ENCODE results near the gene HSPA1A. TPM values are rescaled to one million over a fixed set of nuclear protein-coding genes. Genes with fewer than 3 reads are reported as not detected.

Gene HSPA1A
- total and polyA plus RNA-seq, 9 of the 15 experiments (the other 6 are each of a cell fraction or from before 2014, with no cell fraction given): 2.2 to 273 (median 107) TPM

- TF ChIP-seq CREB1 (IDR thresholded peaks at IDR 0.05): peak; percentile 51
- TF ChIP-seq CREB1 (CRISPR knock-in tag; IDR thresholded peaks at IDR 0.05): no peak
- no peak for TF ChIP-seq NCOA2 (IDR thresholded peaks at IDR 0.05; ENCODE audit: partially characterized antibody in 2 of 2)
- TF ChIP-seq NR1H2 (CRISPR knock-in tag; IDR thresholded peaks at IDR 0.05): peak; percentile 96; the same call in 1 of the 2 replicates
- TF ChIP-seq ZNF785 (CRISPR knock-in tag; IDR thresholded peaks at IDR 0.05): 0 out of 2 replicates have a peak, but pooled peaks have one; percentile 44
- TF ChIP-seq CTCFL (IDR thresholded peaks at IDR 0.05; ENCODE audit: borderline replicate concordance, insufficient read depth, low read depth, low read length, poor library complexity, severe bottlenecking): no peak
- TF ChIP-seq SAFB (IDR thresholded peaks at IDR 0.05; ENCODE audit: borderline replicate concordance, low read depth, low read length): peak; percentile 58; the same call in 1 of the 2 replicates
- TF ChIP-seq KAT7 (CRISPR knock-in tag; IDR thresholded peaks at IDR 0.05; ENCODE audit: borderline replicate concordance): peak; percentile 100
- peak; percentile 61 for TF ChIP-seq CTBP1 (IDR thresholded peaks at IDR 0.05; ENCODE audit: borderline replicate concordance)
- TF ChIP-seq ZBTB34 (CRISPR knock-in tag; IDR thresholded peaks at IDR 0.05): peak; percentile 67; the same call in 1 of the 2 replicates
- 0 out of 2 replicates have a peak, but pooled peaks have one; percentile 6 for TF ChIP-seq ZNF280B (CRISPR knock-in tag; IDR thresholded peaks at IDR 0.05)
- no peak for TF ChIP-seq ADNP (tag; IDR thresholded peaks at IDR 0.05)
- TF ChIP-seq RFX5 (IDR thresholded peaks at IDR 0.05; ENCODE audit: low read depth, low read length): no peak; the same call in 1 of the 2 replicates
- TF ChIP-seq SP1 (CRISPR knock-in tag; IDR thresholded peaks at IDR 0.05): peak; percentile 95
- peak; percentile 94 for TF ChIP-seq MYC (IDR thresholded peaks at IDR 0.05; ENCODE audit: low read depth, low read length)
- TF ChIP-seq MYC (CRISPR knock-in tag; IDR thresholded peaks at IDR 0.05; ENCODE audit: borderline replicate concordance, low read depth): peak; percentile 96
- TF ChIP-seq SNAPC5 (CRISPR knock-in tag; IDR thresholded peaks at IDR 0.05): 0 out of 2 replicates have a peak, but pooled peaks have one; percentile 44
- no peak; the same call in 1 of the 2 replicates for TF ChIP-seq ZFP91 (CRISPR knock-in tag; IDR thresholded peaks at IDR 0.05)
Observed at GRCh38 chr6:31834367-31835250, 19.3 kb downstream of the HSPA1A start (continued).
